Stimulated activated CD8-positive, alpha-beta memory T cell treated with anti-CD3 and anti-CD28 coated beads, Interleukin-12 subunit alpha, Interleukin-12 subunit beta, amount 100 ng/mL, for 24 hours (primary cell): Measurements from ENCODE around the gene RECQL5.

Source experiments
- DNase-seq: peaks from one replicate; pipeline ENCODE4 v3.0.0-alpha.2; 2020; ENCODE audit errors: extremely low read depth

Gene RECQL5

DNA sequence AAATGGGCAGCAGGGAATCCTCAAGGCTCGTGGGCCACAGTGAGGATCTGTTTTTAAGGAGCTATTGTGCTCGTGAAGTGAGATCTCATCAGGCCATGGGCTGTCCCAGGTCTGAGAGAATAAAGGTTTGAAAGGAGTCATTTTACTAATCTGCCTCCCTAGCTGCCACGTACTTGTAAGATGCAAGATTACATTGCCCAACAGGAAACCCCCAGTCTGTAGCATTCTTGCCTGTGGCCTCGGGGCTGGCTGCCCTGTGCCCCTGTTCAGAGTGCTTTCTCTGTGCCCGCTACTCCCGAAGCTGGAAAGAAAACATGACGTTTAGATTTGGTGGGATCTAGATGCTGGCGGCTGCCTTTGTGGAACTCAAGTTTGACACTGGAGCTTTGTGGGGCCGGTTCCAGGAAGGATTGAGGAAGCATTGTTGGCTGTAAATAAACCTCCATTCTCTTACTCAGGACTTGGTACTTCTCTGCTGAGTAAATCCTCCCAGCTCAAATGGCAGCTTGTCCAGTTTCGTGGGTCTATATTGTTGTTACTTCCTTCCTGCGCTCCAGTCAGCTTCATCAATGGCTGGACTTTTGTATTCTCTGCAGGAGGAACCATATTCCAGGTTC is 21.4 kb upstream of the RECQL5 start:
- DNase-seq: no peak

- DNase-seq: no peak
These were observed 18.5 kb upstream of the RECQL5 start for GRCh38 chr17:75685499-75685898.

GRCh38 chr17:75684924-75685323 is 18.0 kb upstream of the RECQL5 start:
- DNase-seq: no peak

DNA sequence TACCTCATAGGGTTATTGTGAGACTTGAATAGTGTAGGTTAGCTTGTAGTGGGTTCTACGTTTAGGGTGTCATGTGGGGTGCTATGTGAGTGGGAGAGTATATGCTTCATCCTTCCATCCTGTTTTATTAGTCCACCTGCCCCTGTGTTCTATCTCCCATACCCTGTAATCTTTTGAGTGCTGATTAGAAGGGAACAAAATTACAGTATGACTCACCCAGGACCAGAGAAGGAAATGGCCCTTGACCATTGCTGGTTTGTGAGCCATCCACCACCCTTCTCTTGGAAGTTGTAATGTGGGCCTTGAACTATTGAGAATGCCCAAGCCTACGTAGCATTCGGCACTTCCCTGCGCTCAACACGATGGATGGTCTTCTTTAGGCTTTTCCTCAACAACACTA is 17.3 kb upstream of the RECQL5 start:
- DNase-seq: no peak

GRCh38 chr17:75683583-75683982 is 16.6 kb upstream of the RECQL5 start:
- no peak for DNase-seq

GRCh38 chr17:75681289-75681688 is 14.3 kb upstream of the RECQL5 start:
- no peak for DNase-seq

DNA sequence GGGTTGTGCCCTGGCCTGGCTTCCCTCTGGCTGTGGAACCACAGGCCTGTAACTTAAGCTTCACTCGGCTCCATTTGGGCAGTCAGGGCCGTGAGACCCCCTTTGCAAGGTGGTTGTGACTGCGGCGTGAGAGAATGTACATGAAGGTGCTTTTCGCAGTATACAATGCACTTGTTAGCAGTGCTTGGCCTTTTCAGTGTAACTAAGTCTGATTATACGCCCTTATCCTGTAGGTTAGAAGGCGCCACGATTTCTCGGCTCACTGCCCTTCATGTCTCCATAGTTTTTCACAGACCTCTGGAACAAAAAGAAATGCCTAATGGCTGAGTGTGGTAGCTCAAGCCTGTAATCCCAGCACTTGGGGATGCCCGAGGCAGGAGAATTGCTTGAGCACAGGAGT is 13.5 kb upstream of the RECQL5 start:
- no peak for DNase-seq

DNA sequence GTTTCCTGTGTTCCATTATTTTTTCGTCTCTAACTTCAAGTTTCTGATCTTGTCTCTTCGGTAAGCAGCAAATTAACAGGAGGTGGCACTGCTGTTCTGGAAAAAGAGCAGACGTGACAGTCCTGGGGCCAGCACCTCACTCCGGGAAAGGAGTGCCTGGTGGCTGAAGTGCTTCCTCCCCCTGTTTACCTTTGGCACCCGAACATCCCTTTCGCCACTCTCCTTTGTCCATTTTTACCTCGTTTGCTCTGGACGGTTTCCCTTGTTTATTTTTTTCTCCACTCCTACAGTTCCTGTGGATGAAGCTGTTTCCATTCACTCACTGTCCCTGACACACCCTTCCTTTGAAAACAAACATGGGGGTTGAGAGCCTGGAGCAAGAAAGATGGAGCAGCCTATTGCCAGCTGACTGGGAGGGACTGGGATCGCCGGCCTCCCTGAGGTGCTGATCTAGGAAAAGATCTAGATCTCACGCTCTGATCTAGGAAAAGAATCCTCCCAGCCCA is 12.8 kb upstream of the RECQL5 start:
- DNase-seq: no peak

- no peak for DNase-seq
These were observed 9.5 kb upstream of the RECQL5 start for GRCh38 chr17:75676461-75676860.

GRCh38 chr17:75673487-75673886 is 6.5 kb upstream of the RECQL5 start:
- no peak for DNase-seq

DNA sequence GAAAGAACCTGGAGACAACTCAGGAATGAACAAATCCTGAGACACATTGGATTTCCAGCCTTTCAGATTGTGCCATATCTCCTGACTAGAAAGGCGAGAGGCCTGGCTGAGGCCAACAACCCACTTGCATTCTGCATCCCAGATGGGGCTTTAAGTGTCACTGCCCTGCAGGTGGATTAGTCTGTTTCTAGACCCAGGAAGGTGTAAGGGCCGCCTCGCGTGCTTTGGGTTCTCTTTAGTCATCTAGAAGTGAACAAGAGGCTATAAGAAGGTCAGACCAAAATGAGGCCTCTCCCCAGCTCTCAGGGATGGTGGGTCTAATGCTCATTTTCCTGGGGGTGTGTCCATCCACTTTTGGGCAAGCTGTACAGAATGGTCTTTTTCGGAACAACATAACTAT is 5.1 kb upstream of the RECQL5 start:
- DNase-seq: no peak

DNA sequence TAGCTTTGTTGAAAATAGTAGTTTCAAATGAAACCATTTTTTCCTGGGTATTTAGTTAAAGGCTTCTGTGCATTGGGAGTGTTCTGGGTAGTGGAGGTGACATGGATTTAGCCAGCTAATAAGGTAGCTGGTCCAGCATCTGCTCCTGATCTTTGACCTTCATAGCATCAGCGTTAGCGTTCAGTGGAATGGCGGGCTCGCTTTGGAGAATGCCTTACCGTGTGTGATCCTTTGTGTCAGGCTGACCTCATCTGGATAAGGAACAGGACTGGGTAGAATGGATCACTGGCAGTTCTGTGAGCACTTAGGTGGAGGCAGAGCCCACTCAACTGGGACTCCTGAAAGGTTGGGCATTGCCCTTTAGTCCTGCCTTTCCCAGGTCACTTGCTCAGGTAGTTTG is 3.9 kb upstream of the RECQL5 start:
- no peak for DNase-seq

- no peak for DNase-seq
These were observed 1.5 kb upstream of the RECQL5 start for GRCh38 chr17:75668489-75668888.

- no peak for DNase-seq
These were observed 871 bp upstream of the RECQL5 start for GRCh38 chr17:75667825-75668224.

GRCh38 chr17:75665981-75666380 is 973 bp downstream of the RECQL5 start:
- no peak for DNase-seq

DNA sequence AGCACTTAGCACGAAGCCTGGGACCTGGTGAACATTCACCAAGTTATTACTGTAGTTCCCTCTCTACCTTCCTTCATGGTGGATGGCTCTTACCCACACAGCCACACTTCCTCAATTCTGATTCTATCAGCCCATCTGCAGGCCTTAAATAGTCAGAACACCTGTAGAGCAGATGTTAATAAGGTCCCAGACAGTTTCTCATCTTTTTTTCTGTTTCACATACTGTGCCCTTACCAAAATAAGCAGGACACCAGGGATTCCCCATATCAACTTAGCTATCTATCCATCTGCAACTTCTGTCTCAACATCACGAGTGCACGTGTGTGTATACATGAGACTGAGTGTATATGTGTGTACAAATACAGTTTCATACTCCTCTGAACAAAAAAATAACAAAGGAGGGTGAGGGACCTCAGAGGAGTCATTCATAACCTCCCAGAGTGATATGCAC is 2.8 kb downstream of the RECQL5 start:
- DNase-seq: no peak

DNA sequence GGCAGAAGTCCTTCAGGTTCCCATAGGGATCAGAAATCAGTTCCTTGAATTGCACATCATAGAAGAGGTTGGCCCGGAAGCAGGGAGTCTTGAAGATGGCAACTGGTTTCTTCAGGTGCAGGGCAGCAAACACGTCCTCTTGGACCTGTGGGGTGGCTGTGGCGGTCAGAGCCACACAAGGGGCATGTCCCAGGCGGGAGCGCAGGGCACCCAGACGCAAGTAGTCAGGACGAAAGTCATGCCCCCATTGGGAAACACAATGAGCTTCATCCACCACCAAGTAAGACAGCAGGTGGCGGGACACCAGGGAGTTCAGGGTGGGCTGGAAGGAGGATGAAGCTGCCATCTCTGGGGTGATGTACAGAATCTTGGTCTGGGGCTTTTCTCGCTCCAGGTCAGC is 4.4 kb downstream of the RECQL5 start:
- no peak for DNase-seq

DNA sequence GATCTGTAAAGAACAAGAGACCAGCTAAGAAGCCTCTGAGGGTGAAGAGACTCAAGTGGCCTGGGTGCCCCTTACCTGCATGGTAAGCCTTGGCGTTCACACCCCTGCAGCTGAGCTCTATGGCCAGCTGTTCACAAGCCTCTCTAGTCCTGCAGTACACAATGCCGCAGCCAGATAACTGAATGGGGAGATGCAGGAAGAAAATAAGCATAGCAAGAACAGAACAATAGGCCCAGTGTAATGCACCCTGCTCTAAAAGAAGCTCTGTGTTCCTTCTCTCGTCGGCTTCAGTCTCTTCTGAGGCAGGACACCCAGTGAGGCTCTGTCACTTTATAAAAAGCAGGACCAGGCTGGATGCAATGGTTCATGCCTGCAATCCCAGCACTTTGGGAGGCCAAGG is 5.4 kb downstream of the RECQL5 start:
- no peak for DNase-seq

DNA sequence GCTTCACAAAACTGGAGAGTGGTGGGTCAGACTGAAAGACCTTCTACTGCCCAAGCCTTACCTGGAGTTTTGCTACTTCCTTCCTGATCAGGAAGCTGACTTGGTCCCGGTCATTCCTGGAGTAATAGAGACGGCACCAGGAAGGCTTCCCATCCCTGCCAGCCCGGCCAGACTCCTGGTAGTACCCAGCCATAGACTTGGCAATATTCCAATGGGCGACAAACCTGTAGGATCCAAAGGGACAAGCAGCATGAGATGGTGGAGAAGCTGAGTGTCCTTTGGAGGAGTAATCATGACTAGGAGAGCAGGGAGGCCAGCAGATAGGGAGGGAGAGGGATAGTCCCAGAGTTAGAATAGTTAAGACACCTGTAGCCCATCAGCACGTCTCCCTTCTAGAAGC is 8.7 kb downstream of the RECQL5 start:
- DNase-seq: no peak

DNA sequence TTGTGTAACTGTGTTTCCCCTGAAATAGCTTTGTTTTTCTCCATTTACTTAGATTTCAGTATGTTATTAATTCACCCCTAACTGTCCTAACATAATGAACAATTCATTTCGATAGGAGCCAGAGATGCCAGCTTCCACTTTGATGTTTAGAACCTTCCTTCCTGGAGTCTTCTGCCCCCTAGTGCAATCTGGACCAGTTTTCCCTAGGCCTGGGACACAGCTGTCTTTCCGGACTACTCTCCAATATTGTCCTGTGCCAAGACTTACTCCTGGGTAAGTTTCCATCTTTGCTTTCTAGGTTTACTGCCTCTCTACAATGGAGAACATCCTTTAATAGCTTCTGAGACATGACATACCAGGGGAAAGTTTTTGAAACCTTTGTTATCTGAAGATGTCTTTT is 12.8 kb downstream of the RECQL5 start:
- DNase-seq: no peak

DNA sequence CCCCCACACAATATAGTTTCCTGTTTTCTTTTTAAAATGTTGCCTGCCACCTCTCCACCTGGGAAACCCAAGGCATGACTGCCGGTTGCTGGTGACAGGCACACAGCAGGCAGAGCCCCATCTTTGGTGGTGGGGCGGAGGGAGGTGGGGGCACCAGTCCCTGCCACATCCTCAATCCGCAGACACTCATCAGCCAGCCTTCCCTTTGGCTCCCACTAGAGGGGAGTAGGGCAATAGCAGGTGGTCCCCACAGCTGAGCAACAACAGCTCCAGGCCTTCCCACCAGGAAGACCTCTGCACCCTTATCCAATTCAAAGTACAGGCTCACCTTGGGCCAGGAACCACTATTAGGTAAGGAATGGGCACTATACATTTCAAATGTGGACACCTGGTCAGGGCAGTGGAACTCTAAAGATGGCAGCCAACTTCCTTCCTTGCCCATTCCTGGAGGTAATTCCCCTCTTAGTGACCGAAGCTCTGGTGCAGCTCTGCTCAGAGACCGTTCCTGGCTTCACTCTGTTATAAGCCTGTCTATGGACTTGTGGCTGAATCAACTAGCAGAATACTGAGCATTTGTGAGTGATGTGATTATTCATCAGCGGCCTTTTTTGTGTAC is 13.9 kb downstream of the RECQL5 start:
- no peak for DNase-seq

DNA sequence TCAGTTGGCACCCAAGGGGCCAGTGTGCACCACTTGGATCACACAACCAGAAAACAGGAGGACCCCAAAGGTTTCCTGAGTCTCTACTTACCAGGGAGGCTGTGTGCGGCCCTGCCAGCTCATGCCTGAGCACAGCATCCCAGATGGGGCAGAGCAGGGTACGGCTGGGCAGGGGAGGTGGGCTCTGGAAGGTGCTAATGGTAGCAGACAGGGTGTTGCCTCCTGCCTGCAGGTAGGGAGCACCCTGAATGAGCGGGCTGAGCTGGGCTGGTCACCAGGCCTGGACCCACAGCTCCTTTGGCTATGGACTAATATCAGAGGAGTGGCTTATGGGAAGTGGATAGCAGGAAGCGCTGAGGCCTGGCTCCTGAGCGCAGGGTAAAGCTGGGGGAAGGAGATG is 14.6 kb downstream of the RECQL5 start:
- DNase-seq: no peak

GRCh38 chr17:75650874-75651273 is 16.1 kb downstream of the RECQL5 start:
- DNase-seq: no peak

- no peak for DNase-seq
These were observed 17.3 kb downstream of the RECQL5 start for GRCh38 chr17:75649687-75650086.
